Measurements from ENCODE around the gene KIF5C. TPM values are rescaled to one million over a fixed set of nuclear protein-coding genes. Genes with fewer than 3 reads are reported as not detected.
A peak's percentile ranks its signal among the peaks of the same experiment; 100 is the strongest.

The KIF5C gene
- total and polyA plus RNA-seq, 2 experiments from 2014 or later, result 45.0 to 49.1 TPM

GRCh38 chr2:148887350-148888002 lies 12.4 kb downstream of the KIF5C start:
- Histone ChIP-seq H3K79me2 (replicated peaks; ENCODE audit: insufficient read depth) (peaks cover 64% of the 10 kb centered on the region), H3K27me3 (ENCODE audit: insufficient read depth) (no peaks in the 10 kb centered on the region), H3K4me2 (peak overlapping the region; percentile 99), H3F3A (replicated peaks; ENCODE audit: low read depth) (no peaks in the 10 kb centered on the region), H4K20me1 (replicated peaks; ENCODE audit: insufficient read depth) (peaks cover 15% of the 10 kb centered on the region; the same call in 1 of the 2 replicates), H3K4me3 (peak overlapping the region; percentile 82), H3K9me2 (ENCODE audit: insufficient read depth) (peaks cover 6% of the 10 kb centered on the region), H2AFZ (peak overlapping the region; percentile 69; the same call in 1 of the 2 replicates), H3K4me1 (ENCODE audit: insufficient read depth) (peaks cover 24% of the 10 kb centered on the region), H3K36me3 (ENCODE audit: insufficient read depth) (peaks cover under 1% of the 10 kb centered on the region; the same call in 1 of the 2 replicates), H3K27ac (ENCODE audit: low read depth) (no peak overlapping the region)
- Mint-ChIP-seq H3K9me3 (peaks cover 7% of the 10 kb centered on the region), H3K4me3 (peak overlapping the region; percentile 81), H3K27ac (no peak overlapping the region), H3K36me3 (ENCODE audit: low read depth) (peaks cover 14% of the 10 kb centered on the region), H3K4me1 (peaks cover 35% of the 10 kb centered on the region), H3K27me3 (ENCODE audit: insufficient read depth, low read depth, poor library complexity) (no peaks in the 10 kb centered on the region)
- DNase-seq (ENCODE audit: low spot score) (peak; percentile 24), ATAC-seq (peak; percentile 30)
- TF ChIP-seq CTCF (conservative IDR thresholded peaks at IDR 0.05; ENCODE audit: low read depth in 2 of 2) (no peak), ZNF114 (CRISPR knock-in tag; IDR thresholded peaks at IDR 0.05) (no peak), EZH2phosphoT487 (IDR thresholded peaks at IDR 0.05; ENCODE audit: unreplicated experiment) (no peak), ETS1 (IDR thresholded peaks at IDR 0.05) (no peak), EZH2 (IDR thresholded peaks at IDR 0.05; ENCODE audit: low read depth, unreplicated experiment) (no peak), ZNF462 (CRISPR knock-in tag; IDR thresholded peaks at IDR 0.05) (no peak), ZNF331 (CRISPR knock-in tag; IDR thresholded peaks at IDR 0.05; ENCODE audit: low read depth) (no peak), POLR2AphosphoS5 (IDR thresholded peaks at IDR 0.05; ENCODE audit: low read depth) (no peak), NANOG (IDR thresholded peaks at IDR 0.05; ENCODE audit: borderline replicate concordance) (no peak), REST (IDR thresholded peaks at IDR 0.05; ENCODE audit: unreplicated experiment) (no peak), CREB1 (CRISPR knock-in tag; IDR thresholded peaks at IDR 0.05; ENCODE audit: low read depth) (no peak), STAT1 (IDR thresholded peaks at IDR 0.05; ENCODE audit: unreplicated experiment) (no peak), JUNB (IDR thresholded peaks at IDR 0.05; ENCODE audit: unreplicated experiment) (no peak)

Measured in GM23338 (cell line).